H9 (cell line): ENCODE results near the gene PBX1. TPM values are rescaled to one million over a fixed set of nuclear protein-coding genes. Genes with fewer than 3 reads are reported as not detected.

Source experiments
- DNase-seq: peaks from one replicate; pipeline ENCODE4 v3.0.0-alpha.2; 2017
- H2AFZ ChIP-seq: one replicate; pipeline ENCODE4 v1.6.1; 2013; ENCODE audit warnings: mild to moderate bottlenecking, low read length, control low read depth, moderate library complexity
- H2AK5ac ChIP-seq: 2 replicates; pipeline ENCODE4 v1.6.1; 2013; ENCODE audit warnings: low read length, control low read depth, mixed read lengths; ENCODE audit not compliant: insufficient read length
- H2BK120ac ChIP-seq: one replicate; pipeline ENCODE4 v1.6.1; 2013; ENCODE audit warnings: low read depth, mild to moderate bottlenecking, low read length, control low read depth, inconsistent platforms; ENCODE audit not compliant: poor library complexity, severe bottlenecking
- H2BK12ac ChIP-seq: 2 replicates; pipeline ENCODE4 v1.6.1; 2013; ENCODE audit warnings: low read length, control low read depth, mixed read lengths, low read depth; ENCODE audit not compliant: insufficient read length
- H2BK15ac ChIP-seq: 2 replicates; pipeline ENCODE4 v1.6.1; 2013; ENCODE audit warnings: low read depth, low read length, control low read depth
- H2BK20ac ChIP-seq: one replicate; pipeline ENCODE4 v1.6.1; 2013; ENCODE audit warnings: low read depth, mild to moderate bottlenecking, low read length, control low read depth, inconsistent platforms; ENCODE audit not compliant: poor library complexity, severe bottlenecking
- H2BK5ac ChIP-seq: 2 replicates; pipeline ENCODE4 v1.6.1; 2013; ENCODE audit warnings: low read length, control low read depth, mixed read lengths; ENCODE audit not compliant: insufficient read length
- H3K14ac ChIP-seq: 2 replicates; pipeline ENCODE4 v1.6.1; 2013; ENCODE audit warnings: low read length, control low read depth; ENCODE audit not compliant: insufficient read depth
- H3K18ac ChIP-seq: 2 replicates; pipeline ENCODE4 v1.6.1; 2013; ENCODE audit warnings: low read depth, mild to moderate bottlenecking, mixed read lengths, low read length, control low read depth; ENCODE audit not compliant: insufficient read length
- H3K23ac ChIP-seq: 2 replicates; pipeline ENCODE4 v1.6.1; 2013; ENCODE audit warnings: low read length, control low read depth, mixed read lengths, low read depth; ENCODE audit not compliant: insufficient read length
- H3K23me2 ChIP-seq: 2 replicates; pipeline ENCODE4 v1.6.1; 2013; ENCODE audit warnings: low read depth, mild to moderate bottlenecking, mixed read lengths, low read length, control low read depth; ENCODE audit not compliant: insufficient read length, poor library complexity, severe bottlenecking
- H3K27ac ChIP-seq: 2 replicates; pipeline ENCODE4 v1.5.1; 2013; ENCODE audit warnings: low read length, control low read depth, mixed read lengths, low read depth; ENCODE audit not compliant: insufficient read length
- H3K27me3 ChIP-seq: 2 replicates; pipeline ENCODE4 v1.6.1; 2013; ENCODE audit warnings: low read length, control low read depth, inconsistent platforms; ENCODE audit not compliant: insufficient read depth
- H3K4ac ChIP-seq: 2 replicates; pipeline ENCODE4 v1.6.1; 2013; ENCODE audit warnings: low read depth, mild to moderate bottlenecking, control low read depth, inconsistent platforms, low read length, moderate library complexity
- H3K4me1 ChIP-seq: 2 replicates; pipeline ENCODE4 v1.6.1; 2013; ENCODE audit warnings: low read length, control low read depth, inconsistent platforms; ENCODE audit not compliant: insufficient read depth
- H3K4me2 ChIP-seq: 2 replicates; pipeline ENCODE4 v1.6.1; 2013; ENCODE audit warnings: low read length, control low read depth, mixed read lengths; ENCODE audit not compliant: insufficient read length, insufficient read depth
- H3K56ac ChIP-seq: 2 replicates; pipeline ENCODE4 v1.6.1; 2013; ENCODE audit warnings: low read depth, mild to moderate bottlenecking, mixed read lengths, low read length, control low read depth; ENCODE audit not compliant: insufficient read length
- H3K79me1 ChIP-seq: 2 replicates; pipeline ENCODE4 v1.6.1; 2013; ENCODE audit warnings: low read depth, mild to moderate bottlenecking, moderate library complexity, low read length, control low read depth, inconsistent platforms; ENCODE audit not compliant: insufficient read depth, poor library complexity, severe bottlenecking
- H3K79me2 ChIP-seq: 2 replicates; pipeline ENCODE4 v1.6.1; 2013; ENCODE audit warnings: low read length, control low read depth, inconsistent platforms; ENCODE audit not compliant: insufficient read depth
- H3K9ac ChIP-seq: 2 replicates; pipeline ENCODE4 v1.6.1; 2013; ENCODE audit warnings: low read length, control low read depth, mixed read lengths; ENCODE audit not compliant: insufficient read length; ENCODE audit errors: extremely low read depth
- H3K9me3 ChIP-seq: one replicate; pipeline ENCODE4 v1.6.1; 2013; ENCODE audit warnings: low read depth, low read length, inconsistent platforms; ENCODE audit not compliant: control insufficient read depth
- H3T11ph ChIP-seq: one replicate; pipeline ENCODE4 v1.6.1; 2013; ENCODE audit warnings: mild to moderate bottlenecking, low read length, control low read depth, inconsistent platforms
- H4K20me1 ChIP-seq: one replicate; pipeline ENCODE4 v1.6.1; 2013; ENCODE audit not compliant: control insufficient read depth, insufficient read length, insufficient read depth
- H4K5ac ChIP-seq: 2 replicates; pipeline ENCODE4 v1.6.1; 2013; ENCODE audit warnings: low read depth, mild to moderate bottlenecking, mixed read lengths, low read length, control low read depth; ENCODE audit not compliant: insufficient read length
- H4K8ac ChIP-seq: replicated peaks from 2 replicates; pipeline ENCODE4 v1.6.1; 2013; ENCODE audit warnings: low read length, control low read depth, mixed read lengths, low read depth; ENCODE audit not compliant: insufficient read length
- H4K91ac ChIP-seq: 2 replicates; pipeline ENCODE4 v1.6.1; 2013; ENCODE audit warnings: low read depth, mild to moderate bottlenecking, moderate library complexity, mixed read lengths, low read length, control low read depth; ENCODE audit not compliant: insufficient read length
- H3K27ac Mint-ChIP-seq, 3 experiments: 2 replicates in 2 of 3; 3 replicates in 1 of 3; pipeline ENCODE4 v1.8.0; 2020 to 2021; ENCODE audit warnings: mixed read lengths in 3 of 3, mild to moderate bottlenecking in 1 of 3, moderate library complexity in 1 of 3
- H3K27me3 Mint-ChIP-seq: 2 replicates; pipeline ENCODE4 v1.8.0; 2021; ENCODE audit warnings: low read depth, mild to moderate bottlenecking, moderate library complexity, mixed read lengths
- H3K36me3 Mint-ChIP-seq, 3 experiments: 2 replicates in 2 of 3; 3 replicates in 1 of 3; pipeline ENCODE4 v1.8.0; 2020 to 2021; ENCODE audit warnings: low read depth in 3 of 3, mixed read lengths in 3 of 3; ENCODE audit not compliant: insufficient read depth in 1 of 3
- H3K4me1 Mint-ChIP-seq, 2 experiments: 2 replicates each; pipeline ENCODE4 v1.8.0; 2020; ENCODE audit warnings: mixed read lengths in 2 of 2
- H3K4me3 Mint-ChIP-seq, 2 experiments: 2 replicates in 1 of 2; 3 replicates in 1 of 2; pipeline ENCODE4 v1.8.0; 2020 to 2021; ENCODE audit warnings: mild to moderate bottlenecking in 2 of 2, mixed read lengths in 2 of 2, moderate library complexity in 1 of 2
- H3K9me3 Mint-ChIP-seq, 2 experiments: 2 replicates in 1 of 2; 3 replicates in 1 of 2; pipeline ENCODE4 v1.8.0; 2020; ENCODE audit warnings: mild to moderate bottlenecking in 2 of 2, mixed read lengths in 2 of 2, moderate library complexity in 1 of 2
- WGBS: extraction: QIAGEN DNeasy Blood & Tissue Kit; methylation state at CpG from one replicate; pipeline ENCODE4 v1.1.7; 2013; ENCODE audit warnings: missing lambda C conversion rate, low lambda C conversion rate, mixed read lengths; ENCODE audit not compliant: insufficient read length; ENCODE audit errors: extremely low coverage; 5-methylcytosine and 5-hydroxymethylcytosine counted together
- total RNA-seq: library from RNA; stranded (reverse); gene quantifications from 2 replicates; pipeline ENCODE4 v1.2.1, GENCODE V29; 2021
- TF ChIP-seq, protein P1 (sequence below): fragments of 200-600 bp; sonication (generic); conservative IDR thresholded peaks from 3 replicates; pipeline ENCODE4 v1.8.0; 2021; ENCODE audit warnings: antibody characterized with exemption, mild to moderate bottlenecking

Gene PBX1
- total RNA-seq, 1 experiment from 2014 or later: 142 TPM

- H2BK12ac ChIP-seq: no peak overlapping the region
- no peak overlapping the region for H3K14ac ChIP-seq
- no peak overlapping the region for H2AK5ac ChIP-seq
- H3K23me2 ChIP-seq: no peaks in the 10 kb centered on the region
- no peak overlapping the region for H3K27ac ChIP-seq
- H2AFZ ChIP-seq: no peak overlapping the region
- no peak overlapping the region for H3K56ac ChIP-seq
- H3K9ac ChIP-seq: no peak overlapping the region
- Mint-ChIP-seq H3K9me3 (no peaks in the 10 kb centered on the region), H3K36me3 (peaks cover 40 to 69% (median 54%) of the 10 kb centered on the region in 3 experiments), H3K27ac (no peak overlapping the region), H3K4me3 (no peak overlapping the region), H3K4me1 (peaks cover 13 to 16% of the 10 kb centered on the region in 2 experiments), H3K27me3 (no peaks in the 10 kb centered on the region)
- H3K27me3 ChIP-seq: no peaks in the 10 kb centered on the region
- TF ChIP-seq, protein P1, sequence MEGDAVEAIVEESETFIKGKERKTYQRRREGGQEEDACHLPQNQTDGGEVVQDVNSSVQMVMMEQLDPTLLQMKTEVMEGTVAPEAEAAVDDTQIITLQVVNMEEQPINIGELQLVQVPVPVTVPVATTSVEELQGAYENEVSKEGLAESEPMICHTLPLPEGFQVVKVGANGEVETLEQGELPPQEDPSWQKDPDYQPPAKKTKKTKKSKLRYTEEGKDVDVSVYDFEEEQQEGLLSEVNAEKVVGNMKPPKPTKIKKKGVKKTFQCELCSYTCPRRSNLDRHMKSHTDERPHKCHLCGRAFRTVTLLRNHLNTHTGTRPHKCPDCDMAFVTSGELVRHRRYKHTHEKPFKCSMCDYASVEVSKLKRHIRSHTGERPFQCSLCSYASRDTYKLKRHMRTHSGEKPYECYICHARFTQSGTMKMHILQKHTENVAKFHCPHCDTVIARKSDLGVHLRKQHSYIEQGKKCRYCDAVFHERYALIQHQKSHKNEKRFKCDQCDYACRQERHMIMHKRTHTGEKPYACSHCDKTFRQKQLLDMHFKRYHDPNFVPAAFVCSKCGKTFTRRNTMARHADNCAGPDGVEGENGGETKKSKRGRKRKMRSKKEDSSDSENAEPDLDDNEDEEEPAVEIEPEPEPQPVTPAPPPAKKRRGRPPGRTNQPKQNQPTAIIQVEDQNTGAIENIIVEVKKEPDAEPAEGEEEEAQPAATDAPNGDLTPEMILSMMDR: no peak
- no peak overlapping the region for H3K4ac ChIP-seq
- no peaks in the 10 kb centered on the region for H3K79me2 ChIP-seq
- no peaks in the 10 kb centered on the region for H4K20me1 ChIP-seq
- H3K9me3 ChIP-seq: no peaks in the 10 kb centered on the region
- no peak overlapping the region for H3K4me2 ChIP-seq
- no peak overlapping the region for H4K91ac ChIP-seq
- no peak overlapping the region for H3T11ph ChIP-seq
- no peak overlapping the region for H2BK5ac ChIP-seq
- H2BK15ac ChIP-seq: no peak overlapping the region
- no peak for DNase-seq
- no peaks in the 10 kb centered on the region for H3K79me1 ChIP-seq
- H3K18ac ChIP-seq: no peak overlapping the region
- H4K8ac ChIP-seq: no peak overlapping the region
- WGBS: no CpG with 5 or more reads among the region's 9 CpGs
- no peak overlapping the region for H2BK120ac ChIP-seq
- no peak overlapping the region for H3K23ac ChIP-seq
- H4K5ac ChIP-seq: no peak overlapping the region
- H3K4me1 ChIP-seq: no peaks in the 10 kb centered on the region
- H2BK20ac ChIP-seq: no peak overlapping the region
These were observed 262.7 kb downstream of the PBX1 start for GRCh38 chr1:164821648-164822047.
